Panc1 (cell line): ENCODE measurements around the gene TMEM209.

Source experiments
- CTCF ChIP-seq: fragments of 450-650 bp; IDR thresholded peaks from 2 replicates; pipeline ENCODE4 v1.5.1; 2017; ENCODE audit warnings: mild to moderate bottlenecking
- POLR2AphosphoS5 ChIP-seq: IDR thresholded peaks from 2 replicates; pipeline ENCODE4 v1.6.1; 2012; ENCODE audit warnings: mild to moderate bottlenecking, low read depth, low read length, moderate library complexity
- REST ChIP-seq, 2 experiments: IDR thresholded peaks; 2 replicates each; pipeline ENCODE4 v1.6.1; 2011 to 2012; ENCODE audit warnings: low read depth in 2 of 2, control low read depth in 1 of 2, low read length in 1 of 2, mild to moderate bottlenecking in 1 of 2, moderate library complexity in 1 of 2; ENCODE audit not compliant: insufficient read depth in 1 of 2
- SIN3A ChIP-seq: IDR thresholded peaks from 2 replicates; pipeline ENCODE4 v1.6.1; 2012; ENCODE audit warnings: low read depth, mild to moderate bottlenecking, low read length, moderate library complexity, borderline replicate concordance; ENCODE audit not compliant: insufficient read depth
- TCF7L2 ChIP-seq: IDR thresholded peaks from 2 replicates; pipeline ENCODE4 v1.6.1; 2011; ENCODE audit warnings: mild to moderate bottlenecking, low read depth, low read length, inconsistent platforms

DNA sequence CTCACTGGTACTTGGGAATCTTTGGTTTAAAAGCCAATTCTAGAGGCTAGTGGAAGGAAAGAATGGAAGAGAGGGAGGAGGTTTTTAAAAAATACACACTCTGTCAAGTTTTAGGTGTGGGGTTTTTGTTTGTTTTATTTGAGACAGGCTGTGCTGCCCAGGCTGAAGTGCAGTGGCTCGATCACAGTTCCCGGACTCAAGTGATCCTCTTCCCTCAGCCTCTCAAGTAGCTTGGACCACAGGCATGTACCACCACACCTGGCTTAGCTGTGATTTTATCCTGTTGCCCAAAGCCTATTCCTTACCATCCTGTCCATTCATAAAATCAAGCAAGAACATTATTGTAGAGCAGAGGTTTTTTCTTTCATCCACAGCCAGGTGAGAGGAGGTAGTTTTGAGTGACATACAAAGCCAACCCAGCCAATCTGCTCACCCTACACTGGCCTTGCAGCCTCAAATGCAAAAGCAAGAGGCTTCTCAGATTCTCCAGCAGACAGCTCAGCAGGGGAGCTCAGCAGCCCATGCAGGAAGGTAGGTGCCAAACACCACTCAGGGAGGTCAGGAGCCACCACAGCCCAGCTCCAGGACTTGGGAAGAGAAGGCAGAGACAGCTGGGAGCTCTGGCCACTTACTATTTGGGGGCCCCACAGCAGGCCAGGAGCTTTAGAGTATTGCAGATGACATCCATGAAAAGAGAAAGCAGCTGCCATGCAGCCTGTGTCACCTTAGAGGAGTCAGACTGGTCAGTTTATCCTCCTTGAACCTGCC lies 65.8 kb downstream of the TMEM209 start:
- TF ChIP-seq CTCF (no peak), TCF7L2 (no peak), POLR2AphosphoS5 (no peak), REST (IDR thresholded peaks at IDR 0.05; ENCODE audit: insufficient read depth in 1 of 2, low read depth in 2 of 2, low read length in 1 of 2) (no peak), SIN3A (no peak)
